HG03565 (cell line): Measurements from ENCODE around the gene DLGAP5.
A peak's percentile ranks its signal among the peaks of the same experiment; 100 is the strongest.

Source experiments
- ATAC-seq: cut with Tn5 transposase; IDR thresholded peaks from one replicate; pipeline ENCODE4 v1.9.1; 2021; ENCODE audit warnings: mild to moderate bottlenecking, moderate library complexity; ENCODE audit not compliant: unreplicated experiment

Gene DLGAP5

DNA sequence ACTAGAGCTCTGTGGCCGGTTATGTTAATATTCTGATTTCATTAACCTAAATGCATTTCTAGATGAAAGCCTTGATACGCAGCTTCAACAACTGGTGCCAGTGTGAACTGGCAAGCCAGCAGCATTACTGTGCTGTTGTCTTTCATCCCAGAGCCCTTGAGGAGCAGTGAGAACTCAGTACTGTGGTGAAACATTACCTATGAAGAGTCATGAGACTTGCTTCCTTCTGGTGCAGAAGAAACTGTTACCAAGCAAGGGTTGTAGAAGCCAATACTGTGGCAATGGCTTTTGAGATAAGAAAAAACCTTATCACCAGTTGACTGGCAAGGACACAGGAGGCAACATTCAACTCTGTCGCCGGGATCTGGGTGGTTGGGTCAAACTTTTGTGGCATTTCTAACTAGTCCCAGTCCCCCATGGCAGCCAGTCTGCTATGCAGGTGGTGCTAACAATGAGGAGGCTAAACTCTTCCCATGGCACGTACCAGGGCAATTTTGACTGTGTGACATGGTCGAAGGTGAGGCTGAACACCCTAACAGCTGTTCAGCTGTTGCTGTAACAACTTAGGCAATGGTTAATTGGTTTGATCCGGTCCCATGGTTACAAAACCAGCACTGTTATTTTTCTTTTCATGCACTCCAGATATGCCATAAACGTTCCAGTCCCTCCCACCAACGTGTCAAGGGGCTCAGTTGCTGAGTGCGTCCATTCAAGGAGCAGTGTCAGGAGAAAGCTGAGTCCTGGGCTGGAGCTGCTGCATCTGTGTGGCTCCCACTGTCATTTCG is 74.9 kb downstream of the DLGAP5 start:
- no peak for ATAC-seq

DNA sequence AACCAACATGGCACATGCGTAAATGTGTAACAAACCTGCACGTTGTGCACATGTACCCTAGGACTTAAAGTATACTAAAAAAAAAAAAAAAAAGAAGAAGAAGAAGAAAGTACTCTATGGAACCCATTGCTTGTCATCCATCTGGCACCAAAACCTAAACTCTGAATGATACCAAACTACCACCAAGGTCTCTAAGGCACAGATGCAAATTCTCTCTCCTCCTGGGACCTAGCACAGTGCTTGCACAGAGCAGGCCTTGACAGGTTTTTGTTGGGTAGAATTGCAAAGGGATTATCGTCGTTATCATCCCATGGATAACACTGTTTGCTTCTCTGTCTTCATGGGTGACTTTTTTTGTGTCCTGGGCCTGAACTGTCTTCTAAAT is 75.5 kb downstream of the DLGAP5 start:
- ATAC-seq, result no peak

DNA sequence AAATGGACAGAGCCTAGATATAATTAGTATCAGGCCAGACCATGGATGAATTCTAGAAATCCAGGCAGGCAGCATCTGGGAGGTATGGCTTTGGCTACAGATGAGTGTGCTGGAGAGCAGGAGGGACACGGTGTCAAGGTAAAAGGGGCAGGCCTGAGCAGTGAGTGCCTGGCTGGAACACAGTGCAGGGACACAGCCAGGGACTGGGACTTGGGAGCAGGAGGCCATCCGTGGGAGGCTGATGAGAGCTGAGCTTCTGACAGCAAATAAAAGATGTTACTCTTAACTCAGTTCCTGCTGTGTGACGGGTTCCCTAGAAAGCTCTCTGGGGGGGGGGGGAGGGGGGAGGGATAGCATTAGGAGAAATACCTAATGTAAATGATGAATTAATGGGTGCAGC is 75.9 kb downstream of the DLGAP5 start:
- no peak for ATAC-seq

DNA sequence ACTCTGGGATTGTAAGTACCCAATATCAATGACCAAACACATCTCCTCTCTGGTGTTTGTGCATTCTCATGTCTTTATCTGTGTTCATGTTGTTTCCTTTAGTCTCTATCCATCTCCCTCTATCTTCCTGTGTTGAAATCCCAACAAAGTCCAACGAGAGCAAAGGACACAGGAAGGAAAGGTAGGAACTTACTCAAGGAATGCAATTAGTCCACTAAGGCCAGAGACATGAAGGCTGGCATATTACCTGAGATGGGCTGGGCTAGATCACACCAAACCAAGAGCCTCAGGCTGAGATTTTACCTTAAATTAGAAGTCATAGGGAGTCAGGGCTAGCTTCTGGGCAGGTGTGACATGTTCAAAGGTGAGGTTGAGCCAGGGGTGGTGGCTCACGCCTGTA is 76.7 kb downstream of the DLGAP5 start:
- ATAC-seq, result no peak

DNA sequence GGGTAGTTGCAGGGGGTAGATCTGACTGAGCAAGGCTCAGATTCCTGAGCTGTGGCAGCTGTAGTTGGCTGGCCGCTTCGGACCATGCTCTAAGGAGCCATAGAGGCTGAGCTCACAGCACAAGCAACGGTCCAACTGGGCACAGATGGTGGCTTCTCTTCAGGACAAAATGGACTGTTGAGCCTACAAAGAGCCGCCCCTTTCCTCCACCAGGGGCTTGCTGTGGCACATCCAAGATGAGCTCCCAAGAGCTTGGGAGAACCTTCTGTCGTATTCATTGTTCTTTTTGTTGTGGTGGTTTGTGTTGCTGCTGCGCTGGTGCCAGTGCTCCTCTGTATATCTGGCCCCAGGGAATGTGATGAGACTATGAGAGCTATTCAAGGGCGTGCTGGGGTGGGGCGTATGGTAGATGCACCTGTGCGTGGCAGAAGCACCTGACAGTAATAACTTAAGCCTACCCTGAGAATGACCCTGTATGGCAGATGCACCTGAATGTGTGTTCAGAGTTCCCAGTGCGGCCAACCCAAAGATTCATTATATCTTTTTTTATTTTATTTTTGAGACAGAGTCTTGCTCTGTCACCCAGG is 80.2 kb downstream of the DLGAP5 start:
- no peak for ATAC-seq

DNA sequence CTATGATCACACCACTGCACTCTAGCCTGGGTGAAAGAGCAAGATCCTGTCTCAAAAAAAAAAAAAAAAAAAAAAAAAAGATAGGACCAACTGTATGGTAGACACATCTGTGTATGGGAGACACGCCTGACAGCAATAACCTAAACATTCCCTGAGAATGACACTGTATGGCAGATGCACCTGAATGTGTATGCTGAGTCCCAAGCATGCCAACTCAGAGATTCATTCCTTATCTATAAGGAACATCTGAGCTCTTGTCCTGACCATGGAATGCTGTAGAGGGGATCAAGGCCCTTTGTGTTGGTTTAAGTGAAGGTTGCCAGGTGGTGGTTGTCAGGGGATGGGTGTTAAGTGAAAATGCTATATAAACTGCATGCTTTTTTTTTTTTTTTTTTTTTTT is 81.5 kb downstream of the DLGAP5 start:
- ATAC-seq, result no peak

DNA sequence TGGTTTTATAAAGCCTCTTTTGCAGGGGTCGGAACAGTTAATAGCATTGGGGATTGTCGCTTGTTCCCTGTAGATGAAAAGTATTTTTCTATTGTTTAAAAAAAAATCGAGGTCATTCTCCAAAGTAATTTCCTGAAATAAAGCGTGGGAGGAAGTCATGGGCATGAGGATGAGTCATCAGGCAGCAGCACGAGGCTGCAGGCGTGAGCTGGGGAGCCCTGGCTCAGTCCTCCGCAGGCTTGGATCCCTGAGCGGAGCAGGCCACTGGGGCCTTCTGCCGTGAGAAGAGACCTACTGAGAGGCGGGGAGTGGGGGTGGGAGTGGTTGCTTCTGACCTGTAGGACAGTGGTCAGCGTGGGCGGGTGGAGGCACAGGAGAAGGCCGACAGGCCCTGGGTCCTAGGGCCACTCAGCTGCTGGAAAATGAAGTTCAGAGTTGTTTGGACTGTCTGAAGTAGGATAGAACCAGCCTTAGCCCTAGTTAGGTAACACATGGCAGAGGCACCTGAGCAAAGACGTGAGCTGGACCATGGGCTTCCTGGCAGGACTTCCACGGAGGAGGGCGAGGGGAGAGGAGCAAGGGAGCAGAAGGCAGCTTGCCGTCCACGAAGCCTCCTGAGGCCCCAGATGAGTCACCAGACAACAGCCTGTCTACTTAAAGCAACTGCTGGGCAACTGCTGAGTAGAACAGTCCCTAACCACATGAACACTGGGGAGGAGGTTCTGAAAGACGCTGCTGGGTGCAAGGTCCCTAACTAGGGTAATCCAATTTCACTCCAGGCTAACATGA is 83.4 kb downstream of the DLGAP5 start:
- peak; percentile 63 for ATAC-seq

DNA sequence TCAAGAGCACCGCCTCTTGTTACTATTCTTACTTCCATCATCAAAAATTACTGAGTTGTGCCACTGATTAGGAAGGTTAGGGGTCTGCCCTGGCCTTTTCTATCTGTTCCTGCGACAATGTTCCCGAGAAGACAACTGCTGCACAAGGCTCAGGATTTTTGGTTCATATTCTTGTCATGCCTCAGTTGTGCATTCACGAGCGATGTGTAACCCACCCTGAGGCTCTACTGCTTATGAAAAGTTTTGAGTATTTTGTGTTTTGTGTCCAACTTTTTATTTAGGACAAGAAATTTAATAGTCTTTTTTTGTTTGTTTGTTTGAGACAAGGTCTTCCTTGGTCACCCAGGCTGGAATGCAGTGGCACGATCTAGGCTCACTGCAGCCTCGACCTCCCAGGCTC is 85.4 kb downstream of the DLGAP5 start:
- no peak for ATAC-seq

DNA sequence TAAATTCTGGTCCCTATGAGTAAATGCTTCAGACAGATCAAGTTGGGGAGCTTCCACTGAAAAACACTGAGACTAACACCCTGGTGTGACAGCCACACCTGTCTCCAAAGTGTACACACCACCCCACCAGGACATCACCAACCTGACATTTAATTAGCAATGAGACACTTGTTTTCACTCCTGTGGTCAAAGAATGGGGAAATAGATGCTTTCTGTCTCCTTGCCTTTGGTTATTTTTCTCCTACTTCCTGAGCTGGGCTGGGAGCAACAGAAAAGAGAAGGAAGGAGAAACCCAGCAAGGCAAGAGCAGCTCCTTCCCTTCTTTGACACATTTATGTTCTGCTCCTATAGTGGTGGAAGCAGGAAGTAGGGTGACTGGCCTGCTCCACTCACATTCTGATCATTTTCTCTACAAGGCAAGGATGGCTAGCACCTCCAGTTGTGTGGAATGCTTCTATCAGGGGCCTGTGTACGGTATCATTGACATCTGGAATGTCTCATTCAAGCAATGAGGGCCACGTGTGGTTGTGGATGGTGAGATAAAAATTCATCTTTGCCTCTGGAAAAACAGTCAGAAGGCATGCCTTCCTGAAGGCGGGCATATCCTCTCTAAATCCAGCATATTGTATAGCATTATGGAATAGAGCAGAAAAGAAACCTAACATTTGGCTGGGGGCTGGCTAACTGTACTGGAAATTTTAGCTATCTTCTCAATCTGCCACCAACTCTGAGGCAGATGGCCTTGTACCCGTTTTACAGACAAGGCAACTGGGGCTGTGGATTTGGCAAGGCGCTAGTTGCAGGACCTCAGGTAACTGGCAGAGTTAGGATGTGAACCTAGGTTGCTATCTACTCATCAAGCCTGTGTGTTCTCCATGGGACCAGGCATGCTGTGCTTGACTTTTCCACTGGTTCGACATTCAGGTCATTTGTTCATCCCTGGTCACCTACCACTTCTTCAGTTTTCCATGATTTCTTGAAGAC is 87.1 kb downstream of the DLGAP5 start:
- ATAC-seq, result no peak

DNA sequence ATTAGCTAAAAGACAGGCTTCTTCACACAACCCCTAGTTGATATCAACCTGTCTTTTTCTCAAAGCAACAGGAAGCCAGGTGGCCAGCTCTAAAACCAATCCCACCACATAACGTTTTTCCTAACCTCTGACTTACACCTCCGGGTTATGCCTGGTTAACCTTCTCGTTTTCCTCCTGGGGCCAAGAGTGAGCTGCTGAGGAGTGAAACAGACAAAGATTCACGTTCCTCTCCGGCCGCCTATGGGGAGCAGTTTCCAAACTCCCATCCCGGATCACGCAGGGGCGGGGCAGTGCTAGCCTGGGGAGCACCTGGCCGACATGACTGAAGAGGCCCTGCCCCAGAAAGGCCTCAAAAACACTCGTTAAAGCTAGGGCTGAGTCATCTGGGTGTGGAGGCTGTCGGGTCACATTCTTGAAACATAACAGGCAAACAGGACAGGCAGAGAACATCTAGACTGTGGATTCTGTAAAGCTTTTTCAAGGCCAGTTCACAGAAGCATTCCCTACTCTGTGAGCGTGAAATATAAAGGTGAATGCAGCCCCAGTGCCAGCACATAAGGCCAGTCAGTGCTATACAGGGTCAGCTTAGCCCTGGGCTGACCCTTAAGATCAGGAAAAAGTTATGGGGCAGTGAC is 88.3 kb downstream of the DLGAP5 start:
- peak; percentile 25 for ATAC-seq

DNA sequence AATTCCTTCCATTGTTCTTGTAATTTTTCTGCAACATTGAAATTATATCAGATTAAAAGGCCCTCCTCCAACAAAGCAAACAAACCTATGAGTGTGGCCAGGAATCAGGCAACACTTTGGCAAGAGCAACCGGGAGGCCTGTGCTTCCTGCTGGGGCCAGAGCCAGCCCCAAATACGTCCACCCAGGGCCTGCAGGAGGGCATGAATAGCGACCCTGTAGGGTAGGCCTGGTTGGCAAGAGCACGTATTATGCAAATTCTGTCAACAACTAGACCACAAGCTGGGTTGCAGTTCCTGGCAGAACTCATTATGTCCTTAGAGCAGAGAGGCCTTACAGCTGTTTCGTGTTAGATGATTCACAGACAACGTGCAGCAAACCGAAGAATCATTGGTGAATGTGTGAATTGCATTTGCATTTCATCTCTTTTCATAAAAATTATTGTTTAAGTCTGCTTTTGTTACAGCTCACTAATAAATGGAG is 89.2 kb downstream of the DLGAP5 start:
- ATAC-seq, result peak; percentile 47

DNA sequence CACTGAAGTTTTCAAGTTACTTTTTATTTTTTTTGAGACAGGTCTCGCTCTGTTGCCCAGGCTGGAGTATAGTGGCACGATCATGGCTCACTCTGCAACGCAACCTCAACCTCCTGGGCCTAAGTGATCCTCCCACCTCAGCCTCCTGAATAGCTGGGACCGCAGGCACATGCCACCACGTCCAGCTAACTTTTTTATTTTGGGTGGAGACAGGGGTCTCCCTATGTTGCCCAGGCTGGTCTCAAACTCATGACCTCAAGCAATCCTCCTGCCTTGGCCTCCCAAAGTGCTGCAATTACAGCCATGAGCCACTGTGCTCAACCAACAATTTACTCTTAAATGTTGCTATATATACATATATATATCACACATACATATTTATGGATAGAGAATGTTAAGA is 89.7 kb downstream of the DLGAP5 start:
- no peak for ATAC-seq

DNA sequence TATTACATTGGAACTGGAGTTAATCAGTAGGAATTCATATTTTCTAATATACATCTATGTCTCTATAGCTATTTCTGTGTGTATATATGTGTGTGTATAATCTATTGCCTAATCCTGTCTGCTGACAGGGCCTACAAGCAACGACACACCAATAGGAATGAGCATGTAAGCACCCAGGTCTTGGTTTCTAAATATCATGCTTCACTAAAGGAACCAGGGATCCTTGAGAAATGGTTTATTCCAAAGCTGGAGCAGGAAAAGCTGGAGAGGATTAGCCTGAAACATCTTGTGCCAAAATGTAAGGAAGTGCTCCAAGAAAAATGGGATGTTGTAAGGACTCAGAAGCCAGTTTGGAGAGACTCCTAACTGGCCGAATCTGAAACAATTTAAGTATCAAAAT is 91.6 kb downstream of the DLGAP5 start:
- no peak for ATAC-seq

DNA sequence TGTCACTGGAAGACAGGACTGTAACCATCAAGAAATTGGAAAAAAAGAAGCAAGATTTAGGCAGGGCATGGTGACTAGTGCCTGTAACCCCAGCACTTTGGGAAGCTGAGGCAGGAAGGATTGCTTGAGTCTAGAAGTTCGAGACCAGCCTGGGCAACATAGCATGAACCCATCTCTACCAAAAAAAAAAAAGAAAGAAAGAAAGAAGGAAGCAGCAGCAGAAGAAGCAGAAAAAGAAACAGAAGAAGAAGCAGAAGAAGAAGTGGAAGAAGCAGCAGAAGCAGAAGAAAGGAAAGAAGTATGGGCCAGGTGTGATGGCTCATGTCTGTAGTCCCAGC is 92.9 kb downstream of the DLGAP5 start:
- ATAC-seq, result no peak
